ENCODE data around the gene FGFRL1. TPM values are rescaled to one million over a fixed set of nuclear protein-coding genes. Genes with fewer than 3 reads are reported as not detected.

The FGFRL1 gene
- total and polyA plus RNA-seq, 2 donors (not counting 1 experiment from before 2014, with no cell fraction given), result 6.1 to 10.0 TPM

GRCh38 chr4:1014291-1015167, 3.1 kb downstream of the FGFRL1 start:
- Histone ChIP-seq H3K27ac (ENCODE audit: insufficient read depth, low read length) (no peak overlapping the region), H3K27me3 (ENCODE audit: control insufficient read depth, insufficient read depth, low read length) (no peaks in the 10 kb centered on the region), H3K4me2 (ENCODE audit: extremely low read depth, insufficient read depth, low read length) (no peak overlapping the region), H4K20me1 (ENCODE audit: control insufficient read depth, extremely low read depth, insufficient read depth, low read length) (no peaks in the 10 kb centered on the region), H3K79me2 (ENCODE audit: control insufficient read depth, insufficient read depth, low read length) (no peaks in the 10 kb centered on the region), H3K36me3 (ENCODE audit: control insufficient read depth, insufficient read depth, low read length) (no peaks in the 10 kb centered on the region), H3K4me3 (replicated peaks in 1 of 4; ENCODE audit: control extremely low read depth in 1 of 4, insufficient read depth in 1 of 4, low read depth in 3 of 4, low read length in 4 of 4) (no peak overlapping the region), H3K9me3 (ENCODE audit: control insufficient read depth, insufficient read depth, low read depth, low read length) (no peaks in the 10 kb centered on the region), H3K4me1 (ENCODE audit: control insufficient read depth, extremely low read depth, insufficient read depth, low read length) (no peaks in the 10 kb centered on the region), H3K9ac (ENCODE audit: insufficient read depth, low read length) (no peak overlapping the region), H2AFZ (ENCODE audit: low read length) (no peak overlapping the region)
- no peak for DNase-seq (ENCODE audit: low read depth in 2 of 2)
- TF ChIP-seq CTCF (conservative IDR thresholded peaks at IDR 0.05 in 1 of 2, IDR thresholded peaks at IDR 0.05 in 1 of 2; ENCODE audit: low read depth in 1 of 2, low read length in 2 of 2) (no peak), EZH2 (IDR thresholded peaks at IDR 0.05; ENCODE audit: low read length, missing control alignments) (no peak)

GRCh38 chr4:1015179-1015578, 3.8 kb downstream of the FGFRL1 start:
- no peak overlapping the region for H3K4me3 ChIP-seq (replicated peaks in 1 of 4; ENCODE audit: control extremely low read depth in 1 of 4, insufficient read depth in 1 of 4, low read depth in 3 of 4, low read length in 4 of 4)
- no peak overlapping the region for H3K27ac ChIP-seq (ENCODE audit: insufficient read depth, low read length)
- TF ChIP-seq EZH2 (IDR thresholded peaks at IDR 0.05; ENCODE audit: low read length, missing control alignments) (no peak), CTCF (conservative IDR thresholded peaks at IDR 0.05 in 1 of 2, IDR thresholded peaks at IDR 0.05 in 1 of 2; ENCODE audit: low read depth in 1 of 2, low read length in 2 of 2) (no peak)
- no peak for DNase-seq (ENCODE audit: low read depth in 2 of 2)
- H2AFZ ChIP-seq (ENCODE audit: low read length), result no peak overlapping the region
- H3K79me2 ChIP-seq (ENCODE audit: control insufficient read depth, insufficient read depth, low read length), result no peaks in the 10 kb centered on the region
- H3K9ac ChIP-seq (ENCODE audit: insufficient read depth, low read length), result no peak overlapping the region
- H3K9me3 ChIP-seq (ENCODE audit: control insufficient read depth, insufficient read depth, low read depth, low read length), result no peaks in the 10 kb centered on the region
- no peaks in the 10 kb centered on the region for H3K4me1 ChIP-seq (ENCODE audit: control insufficient read depth, extremely low read depth, insufficient read depth, low read length)
- H3K36me3 ChIP-seq (ENCODE audit: control insufficient read depth, insufficient read depth, low read length), result no peaks in the 10 kb centered on the region
- no peaks in the 10 kb centered on the region for H3K27me3 ChIP-seq (ENCODE audit: control insufficient read depth, insufficient read depth, low read length)
- H4K20me1 ChIP-seq (ENCODE audit: control insufficient read depth, extremely low read depth, insufficient read depth, low read length), result no peaks in the 10 kb centered on the region
- H3K4me2 ChIP-seq (ENCODE audit: extremely low read depth, insufficient read depth, low read length), result no peak overlapping the region

- no peaks in the 10 kb centered on the region for H4K20me1 ChIP-seq (ENCODE audit: control insufficient read depth, extremely low read depth, insufficient read depth, low read length)
Observed at GRCh38 chr4:1015746-1016145, 4.3 kb downstream of the FGFRL1 start.

More at GRCh38 chr4:1015746-1016145, 4.3 kb downstream of the FGFRL1 start:
- no peak overlapping the region for H3K4me2 ChIP-seq (ENCODE audit: extremely low read depth, insufficient read depth, low read length)
- H3K9ac ChIP-seq (ENCODE audit: insufficient read depth, low read length), result no peak overlapping the region
- TF ChIP-seq EZH2 (IDR thresholded peaks at IDR 0.05; ENCODE audit: low read length, missing control alignments), result no peak
- TF ChIP-seq CTCF (conservative IDR thresholded peaks at IDR 0.05 in 1 of 2, IDR thresholded peaks at IDR 0.05 in 1 of 2; ENCODE audit: low read depth in 1 of 2, low read length in 2 of 2), result no peak
- no peak overlapping the region for H3K4me3 ChIP-seq (replicated peaks in 1 of 4; ENCODE audit: control extremely low read depth in 1 of 4, insufficient read depth in 1 of 4, low read depth in 3 of 4, low read length in 4 of 4)
- H3K27ac ChIP-seq (ENCODE audit: insufficient read depth, low read length), result no peak overlapping the region
- no peak overlapping the region for H2AFZ ChIP-seq (ENCODE audit: low read length)
- H3K36me3 ChIP-seq (ENCODE audit: control insufficient read depth, insufficient read depth, low read length), result no peaks in the 10 kb centered on the region
- H3K4me1 ChIP-seq (ENCODE audit: control insufficient read depth, extremely low read depth, insufficient read depth, low read length), result no peaks in the 10 kb centered on the region
- H3K9me3 ChIP-seq (ENCODE audit: control insufficient read depth, insufficient read depth, low read depth, low read length), result no peaks in the 10 kb centered on the region
- H3K27me3 ChIP-seq (ENCODE audit: control insufficient read depth, insufficient read depth, low read length), result no peaks in the 10 kb centered on the region
- H3K79me2 ChIP-seq (ENCODE audit: control insufficient read depth, insufficient read depth, low read length), result no peaks in the 10 kb centered on the region
- no peak for DNase-seq (ENCODE audit: low read depth in 2 of 2)

Measured in fibroblast of lung (primary cell).